ENCODE measurements around the gene ZC3H15.

GRCh38 chr2:186445506-186445905 is 40.6 kb upstream of the ZC3H15 start:
- TF ChIP-seq YY1 (IDR thresholded peaks at IDR 0.05; ENCODE audit: insufficient read depth, insufficient read length) (no peak), ZNF274 (IDR thresholded peaks at IDR 0.05; ENCODE audit: low read depth, low read length) (no peak), SUZ12 (IDR thresholded peaks at IDR 0.05; ENCODE audit: extremely low read depth, insufficient read depth, insufficient read length) (no peak)

All from NT2/D1 (cell line).